Suprapubic skin (tissue), 4 donors: Measurements from ENCODE around the gene FNDC11.

Experiments
- POLR2A ChIP-seq, 2 donors: fragments of 450-650 bp; IDR thresholded peaks; one replicate each; pipeline ENCODE4 v1.6.1; 2017; ENCODE audit warnings: antibody characterized with exemption in 2 of 2, mild to moderate bottlenecking in 2 of 2, moderate library complexity in 2 of 2
- POLR2AphosphoS5 ChIP-seq, 3 donors: sonication (generic); formaldehyde crosslinking; IDR thresholded peaks; one replicate each; pipeline ENCODE4 v1.6.1; 2017; ENCODE audit warnings: antibody characterized with exemption in 3 of 3
- TF ChIP-seq, protein P1 (sequence below), 2 donors: fragments of 200-600 bp in 1 of 2; fragments of 450-650 bp in 1 of 2; sonication (generic) in 1 of 2; IDR thresholded peaks; one replicate each; pipeline ENCODE4 v1.5.1; 2016 to 2019; ENCODE audit warnings: antibody characterized with exemption in 2 of 2, mild to moderate bottlenecking in 1 of 2, moderate library complexity in 1 of 2

DNA sequence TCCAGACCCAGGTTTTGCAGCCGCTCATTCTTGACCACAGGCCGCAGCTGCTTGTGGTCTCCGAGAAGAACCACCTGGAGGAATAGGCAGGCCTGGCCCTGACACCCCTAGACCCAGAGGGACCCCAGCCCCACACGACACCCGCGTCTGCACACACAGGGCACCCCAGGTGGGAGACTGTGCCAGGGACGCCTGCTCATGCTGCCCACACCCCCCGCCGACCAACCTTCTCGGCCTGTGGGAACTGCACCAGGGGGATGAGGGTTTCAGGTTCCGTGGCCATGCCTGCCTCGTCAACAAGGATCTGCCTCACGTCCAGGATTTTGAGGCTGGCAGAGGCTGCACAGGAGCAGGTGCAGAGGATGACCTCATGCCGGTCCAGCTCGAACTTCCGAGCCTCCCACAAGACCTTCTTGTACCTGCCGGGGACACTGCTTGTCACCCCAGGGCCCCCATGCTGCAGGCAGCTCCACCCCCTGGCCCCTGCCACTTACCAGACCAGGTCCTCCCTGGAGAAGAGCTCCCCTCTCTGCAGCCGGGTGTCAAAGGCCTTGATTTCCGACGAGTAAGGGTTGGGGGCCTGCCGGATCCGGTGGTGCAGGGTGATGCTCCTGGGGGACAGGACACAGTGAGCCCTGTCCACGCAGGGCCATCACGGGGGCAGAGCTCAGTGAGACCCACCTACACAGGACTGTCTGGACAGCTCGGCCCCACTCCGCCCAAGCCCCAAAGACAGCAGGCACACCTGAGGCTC is 7.1 kb downstream of the FNDC11 start:
- TF ChIP-seq POLR2A (IDR thresholded peaks at IDR 0.05) (no peak), POLR2AphosphoS5 (IDR thresholded peaks at IDR 0.05) (no peak)
- TF ChIP-seq, protein P1, sequence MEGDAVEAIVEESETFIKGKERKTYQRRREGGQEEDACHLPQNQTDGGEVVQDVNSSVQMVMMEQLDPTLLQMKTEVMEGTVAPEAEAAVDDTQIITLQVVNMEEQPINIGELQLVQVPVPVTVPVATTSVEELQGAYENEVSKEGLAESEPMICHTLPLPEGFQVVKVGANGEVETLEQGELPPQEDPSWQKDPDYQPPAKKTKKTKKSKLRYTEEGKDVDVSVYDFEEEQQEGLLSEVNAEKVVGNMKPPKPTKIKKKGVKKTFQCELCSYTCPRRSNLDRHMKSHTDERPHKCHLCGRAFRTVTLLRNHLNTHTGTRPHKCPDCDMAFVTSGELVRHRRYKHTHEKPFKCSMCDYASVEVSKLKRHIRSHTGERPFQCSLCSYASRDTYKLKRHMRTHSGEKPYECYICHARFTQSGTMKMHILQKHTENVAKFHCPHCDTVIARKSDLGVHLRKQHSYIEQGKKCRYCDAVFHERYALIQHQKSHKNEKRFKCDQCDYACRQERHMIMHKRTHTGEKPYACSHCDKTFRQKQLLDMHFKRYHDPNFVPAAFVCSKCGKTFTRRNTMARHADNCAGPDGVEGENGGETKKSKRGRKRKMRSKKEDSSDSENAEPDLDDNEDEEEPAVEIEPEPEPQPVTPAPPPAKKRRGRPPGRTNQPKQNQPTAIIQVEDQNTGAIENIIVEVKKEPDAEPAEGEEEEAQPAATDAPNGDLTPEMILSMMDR (IDR thresholded peaks at IDR 0.05) = no peak
